Central memory CD8-positive, alpha-beta T cell (primary cell): Measurements from ENCODE around the gene PDZD8.

Source experiments
- ATAC-seq: fragments of 150-1000 bp; cut with Tn5 transposase; replicated peaks from 2 replicates; pipeline ENCODE4 v1.10.0; 2022; ENCODE audit warnings: mild to moderate bottlenecking, moderate FRiP score, moderate number of reproducible peaks; ENCODE audit not compliant: poor library complexity, severe bottlenecking; ENCODE audit errors: extremely low read depth
- DNase-seq, 2 donors: peaks; one replicate each; pipeline ENCODE4 v3.0.0; 2021; ENCODE audit warnings: low spot score in 2 of 2
- H3K27ac Mint-ChIP-seq: one replicate; pipeline ENCODE4 v1.8.0; 2022; ENCODE audit warnings: low read depth, mild to moderate bottlenecking, moderate library complexity, mixed read lengths
- H3K27me3 Mint-ChIP-seq: one replicate; pipeline ENCODE4 v1.8.0; 2022; ENCODE audit warnings: mixed read lengths
- H3K36me3 Mint-ChIP-seq: one replicate; pipeline ENCODE4 v1.8.0; 2022; ENCODE audit warnings: mild to moderate bottlenecking, moderate library complexity, mixed read lengths; ENCODE audit not compliant: insufficient read depth
- H3K4me1 Mint-ChIP-seq: one replicate; pipeline ENCODE4 v1.8.0; 2022; ENCODE audit warnings: mixed read lengths
- H3K4me3 Mint-ChIP-seq: one replicate; pipeline ENCODE4 v1.8.0; 2022; ENCODE audit warnings: mild to moderate bottlenecking, moderate library complexity, mixed read lengths
- H3K9me3 Mint-ChIP-seq: one replicate; pipeline ENCODE4 v1.8.0; 2022; ENCODE audit warnings: mixed read lengths

Gene PDZD8

GRCh38 chr10:117375360-117376178 lies at the start of gene PDZD8:
TSS of gene PDZD8 (minus strand) at chr10:117375440. CDS start at chr10:117375227, 213 bp downstream.
- Mint-ChIP-seq H3K9me3 (no peaks in the 10 kb centered on the region), H3K36me3 (peaks cover 15% of the 10 kb centered on the region), H3K4me3 (peak within 1 kb of the TSS; percentile 84), H3K27ac (peak within 1 kb of the TSS; percentile 85), H3K27me3 (peaks cover 28% of the 10 kb centered on the region), H3K4me1 (peaks cover 24% of the 10 kb centered on the region)
- ATAC-seq = peak; percentile 60
- peak; percentile 81 for DNase-seq

GRCh38 chr10:117424171-117424570 lies 48.9 kb upstream of the PDZD8 start:
- no peaks in the 10 kb centered on the region for H3K4me1 Mint-ChIP-seq
- ATAC-seq (no peak), DNase-seq (no peak)
- H3K27ac Mint-ChIP-seq = no peak overlapping the region
- no peaks in the 10 kb centered on the region for H3K36me3 Mint-ChIP-seq
- H3K9me3 Mint-ChIP-seq = peaks cover 6% of the 10 kb centered on the region
- H3K27me3 Mint-ChIP-seq = peaks cover 19% of the 10 kb centered on the region
- H3K4me3 Mint-ChIP-seq = no peak overlapping the region

GRCh38 chr10:117421985-117422384 lies 46.7 kb upstream of the PDZD8 start:
- ATAC-seq (no peak), DNase-seq (no peak)
- Mint-ChIP-seq H3K9me3 (peaks cover 6% of the 10 kb centered on the region), H3K27me3 (peaks cover 19% of the 10 kb centered on the region), H3K4me3 (no peak overlapping the region), H3K36me3 (no peaks in the 10 kb centered on the region), H3K27ac (no peak overlapping the region), H3K4me1 (no peaks in the 10 kb centered on the region)

GRCh38 chr10:117420768-117421167 lies 45.5 kb upstream of the PDZD8 start:
- H3K27ac Mint-ChIP-seq = no peak overlapping the region
- H3K36me3 Mint-ChIP-seq = no peaks in the 10 kb centered on the region
- no peak overlapping the region for H3K4me3 Mint-ChIP-seq
- peaks cover 19% of the 10 kb centered on the region for H3K27me3 Mint-ChIP-seq
- peaks cover 6% of the 10 kb centered on the region for H3K9me3 Mint-ChIP-seq
- no peak for DNase-seq
- ATAC-seq = no peak
- no peaks in the 10 kb centered on the region for H3K4me1 Mint-ChIP-seq

- no peaks in the 10 kb centered on the region for H3K4me1 Mint-ChIP-seq
- H3K9me3 Mint-ChIP-seq = peaks cover 6% of the 10 kb centered on the region
- ATAC-seq = no peak
- H3K4me3 Mint-ChIP-seq = no peak overlapping the region
- H3K36me3 Mint-ChIP-seq = no peaks in the 10 kb centered on the region
- H3K27ac Mint-ChIP-seq = no peak overlapping the region
- DNase-seq = no peak
- H3K27me3 Mint-ChIP-seq = peaks cover 19% of the 10 kb centered on the region
These were observed 44.7 kb upstream of the PDZD8 start for GRCh38 chr10:117419921-117420320.

GRCh38 chr10:117419159-117419558 lies 43.9 kb upstream of the PDZD8 start:
- no peaks in the 10 kb centered on the region for H3K36me3 Mint-ChIP-seq
- DNase-seq (no peak), ATAC-seq (no peak)
- peaks cover 19% of the 10 kb centered on the region for H3K27me3 Mint-ChIP-seq
- peaks cover 6% of the 10 kb centered on the region for H3K9me3 Mint-ChIP-seq
- no peak overlapping the region for H3K4me3 Mint-ChIP-seq
- no peaks in the 10 kb centered on the region for H3K4me1 Mint-ChIP-seq
- no peak overlapping the region for H3K27ac Mint-ChIP-seq

GRCh38 chr10:117418121-117418520 lies 42.9 kb upstream of the PDZD8 start:
- Mint-ChIP-seq H3K27ac (no peak overlapping the region), H3K9me3 (peaks cover 6% of the 10 kb centered on the region), H3K27me3 (peaks cover 24% of the 10 kb centered on the region), H3K4me1 (no peaks in the 10 kb centered on the region), H3K4me3 (no peak overlapping the region), H3K36me3 (peaks cover 2% of the 10 kb centered on the region)
- ATAC-seq (no peak), DNase-seq (no peak)

GRCh38 chr10:117417196-117417595 lies 42.0 kb upstream of the PDZD8 start:
- no peak overlapping the region for H3K27ac Mint-ChIP-seq
- no peak for DNase-seq
- peaks cover 31% of the 10 kb centered on the region for H3K27me3 Mint-ChIP-seq
- peaks cover 6% of the 10 kb centered on the region for H3K9me3 Mint-ChIP-seq
- peaks cover 2% of the 10 kb centered on the region for H3K36me3 Mint-ChIP-seq
- no peaks in the 10 kb centered on the region for H3K4me1 Mint-ChIP-seq
- no peak for ATAC-seq
- no peak overlapping the region for H3K4me3 Mint-ChIP-seq

GRCh38 chr10:117413928-117414618 lies 38.8 kb upstream of the PDZD8 start:
- no peak for ATAC-seq
- no peaks in the 10 kb centered on the region for H3K4me1 Mint-ChIP-seq
- H3K4me3 Mint-ChIP-seq = no peak overlapping the region
- H3K27me3 Mint-ChIP-seq = peaks cover 37% of the 10 kb centered on the region
- H3K36me3 Mint-ChIP-seq = peaks cover 2% of the 10 kb centered on the region
- no peak overlapping the region for H3K27ac Mint-ChIP-seq
- DNase-seq = no peak
- H3K9me3 Mint-ChIP-seq = no peaks in the 10 kb centered on the region

- no peaks in the 10 kb centered on the region for H3K9me3 Mint-ChIP-seq
- DNase-seq (no peak), ATAC-seq (no peak)
- peaks cover 2% of the 10 kb centered on the region for H3K36me3 Mint-ChIP-seq
- H3K4me1 Mint-ChIP-seq = no peaks in the 10 kb centered on the region
- H3K27ac Mint-ChIP-seq = no peak overlapping the region
- no peak overlapping the region for H3K4me3 Mint-ChIP-seq
- H3K27me3 Mint-ChIP-seq = peaks cover 37% of the 10 kb centered on the region
These were observed 37.3 kb upstream of the PDZD8 start for GRCh38 chr10:117412469-117413010.

GRCh38 chr10:117411479-117412399 lies 36.5 kb upstream of the PDZD8 start:
- Mint-ChIP-seq H3K9me3 (no peaks in the 10 kb centered on the region), H3K36me3 (peaks cover 2% of the 10 kb centered on the region), H3K27me3 (peaks cover 42% of the 10 kb centered on the region), H3K4me3 (no peak overlapping the region), H3K27ac (no peak overlapping the region), H3K4me1 (no peaks in the 10 kb centered on the region)
- no peak for DNase-seq
- ATAC-seq = no peak

GRCh38 chr10:117410557-117410956 lies 35.3 kb upstream of the PDZD8 start:
- no peaks in the 10 kb centered on the region for H3K4me1 Mint-ChIP-seq
- no peak for DNase-seq
- peaks cover 49% of the 10 kb centered on the region for H3K27me3 Mint-ChIP-seq
- no peak overlapping the region for H3K27ac Mint-ChIP-seq
- H3K9me3 Mint-ChIP-seq = no peaks in the 10 kb centered on the region
- no peak for ATAC-seq
- peaks cover 2% of the 10 kb centered on the region for H3K36me3 Mint-ChIP-seq
- H3K4me3 Mint-ChIP-seq = no peak overlapping the region
